HG03066 (cell line): ENCODE results near the gene TXN2.

Source experiments
- ATAC-seq: cut with Tn5 transposase; IDR thresholded peaks from one replicate; pipeline ENCODE4 v1.9.1; 2021; ENCODE audit warnings: low read depth; ENCODE audit not compliant: unreplicated experiment

Gene TXN2

DNA sequence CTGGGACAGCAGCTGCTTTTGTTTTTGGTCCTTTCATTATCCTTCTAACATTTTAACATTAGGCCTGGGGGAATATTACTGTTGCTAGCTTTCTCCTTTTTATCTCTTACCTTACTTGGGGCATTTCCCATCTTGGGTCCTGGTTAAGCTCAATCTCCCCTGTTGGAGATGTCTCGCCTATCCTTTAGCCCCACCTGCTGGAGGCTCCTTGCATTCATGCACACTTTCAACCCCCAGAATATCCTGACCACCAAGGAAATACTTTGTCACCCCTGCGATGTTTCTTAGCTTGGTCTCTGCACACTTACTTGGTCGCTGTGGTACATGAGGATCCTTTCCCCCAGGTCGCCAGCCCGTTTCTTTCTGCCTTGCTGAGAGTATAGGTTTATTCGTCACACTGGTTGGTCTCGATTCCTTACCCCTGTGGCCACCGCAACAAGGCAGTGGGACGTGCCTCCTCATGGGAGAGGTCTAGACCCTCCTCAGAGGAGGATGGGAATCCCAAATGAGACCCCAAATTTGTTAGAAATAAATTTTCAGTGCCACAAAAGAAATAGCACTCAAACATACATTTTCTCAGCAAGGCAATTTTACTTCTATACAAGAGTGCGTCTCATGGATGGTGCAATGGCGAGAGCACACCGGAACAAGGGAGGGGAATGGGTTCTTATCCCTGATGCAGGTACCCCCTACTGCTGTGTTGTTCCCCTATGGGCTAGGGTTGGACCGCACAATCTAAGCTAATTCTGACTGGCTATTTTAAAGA lies 5.4 kb upstream of the TXN2 start:
- no peak for ATAC-seq

DNA sequence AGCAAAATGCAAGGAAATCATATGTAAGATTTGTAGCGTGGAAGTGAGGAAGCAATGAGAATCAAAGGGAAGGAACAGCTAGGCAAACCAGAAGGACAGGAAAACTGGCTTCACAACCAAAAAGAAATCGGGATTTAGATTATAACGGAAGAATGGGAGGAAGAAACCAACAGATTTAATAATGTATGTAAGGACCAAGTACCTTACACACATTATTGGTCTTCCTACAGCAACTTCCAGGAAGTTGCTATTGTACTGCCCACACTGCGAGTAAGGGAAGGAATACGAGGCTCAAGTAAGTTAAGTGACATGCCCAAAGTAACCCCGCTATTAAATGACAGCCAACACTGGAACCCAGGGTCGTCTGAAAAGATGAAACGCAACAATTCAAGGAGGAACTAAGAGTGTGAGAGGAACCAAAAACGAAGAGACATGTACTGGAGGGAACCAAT lies 473 bp downstream of the TXN2 start:
- peak; percentile 38 for ATAC-seq

DNA sequence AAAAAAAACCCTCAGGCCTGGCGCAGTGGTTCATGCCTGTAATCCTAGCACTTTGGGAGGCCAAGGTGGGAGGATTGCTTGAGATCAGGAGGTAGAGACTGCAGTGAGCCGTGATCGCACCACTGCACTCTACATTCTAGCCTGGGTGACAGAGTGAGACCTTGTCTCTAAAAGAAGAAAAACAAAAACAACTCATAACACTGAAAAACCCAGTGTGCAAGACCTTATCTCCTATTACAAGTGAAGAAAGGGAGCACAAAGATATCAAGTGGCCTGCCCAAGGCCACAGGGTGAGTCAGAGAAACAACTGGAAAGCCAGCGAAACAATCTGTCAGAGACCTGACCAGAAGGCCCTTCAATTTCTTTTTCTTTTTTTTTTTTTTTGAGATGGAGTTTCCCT lies 2.5 kb downstream of the TXN2 start:
- no peak for ATAC-seq

DNA sequence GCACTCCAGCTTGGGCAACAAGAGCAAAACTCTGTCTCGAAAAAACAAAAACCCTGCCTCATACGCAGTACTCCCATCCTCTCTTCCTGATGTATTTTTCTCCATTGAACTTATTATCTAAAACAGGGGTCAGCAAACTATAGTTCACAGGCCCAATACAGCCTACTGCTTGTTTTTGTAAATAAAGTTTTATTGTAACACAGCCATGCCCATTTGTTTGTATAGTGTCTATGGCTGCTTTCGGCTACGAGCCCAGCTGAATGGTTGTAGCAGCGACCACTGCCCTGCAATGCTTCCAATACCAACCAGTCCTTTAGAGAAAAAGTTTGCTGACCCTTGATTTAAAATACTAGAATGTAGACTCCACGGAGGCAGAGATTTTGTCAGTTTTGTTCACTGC lies 6.1 kb downstream of the TXN2 start:
- no peak for ATAC-seq

DNA sequence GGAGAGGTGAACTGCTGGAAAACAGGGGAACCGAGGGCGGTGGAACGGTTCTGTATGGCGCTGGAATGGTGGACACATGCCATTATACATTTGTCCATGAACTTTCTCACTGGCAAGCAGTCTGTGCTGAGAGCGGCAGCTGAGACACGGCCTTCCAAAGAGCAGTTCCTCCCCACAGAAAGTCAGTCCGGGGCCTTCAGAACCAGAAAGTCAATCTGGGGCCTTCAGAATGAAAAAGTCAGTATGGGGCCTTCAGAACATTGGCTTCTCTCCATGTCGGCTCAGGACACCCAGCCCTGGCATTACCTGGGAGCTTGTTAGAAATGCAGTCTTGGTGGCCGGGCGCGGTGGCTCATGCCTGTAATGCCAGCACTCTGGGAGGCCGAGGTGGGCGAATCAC lies 8.8 kb downstream of the TXN2 start:
- ATAC-seq, result no peak

DNA sequence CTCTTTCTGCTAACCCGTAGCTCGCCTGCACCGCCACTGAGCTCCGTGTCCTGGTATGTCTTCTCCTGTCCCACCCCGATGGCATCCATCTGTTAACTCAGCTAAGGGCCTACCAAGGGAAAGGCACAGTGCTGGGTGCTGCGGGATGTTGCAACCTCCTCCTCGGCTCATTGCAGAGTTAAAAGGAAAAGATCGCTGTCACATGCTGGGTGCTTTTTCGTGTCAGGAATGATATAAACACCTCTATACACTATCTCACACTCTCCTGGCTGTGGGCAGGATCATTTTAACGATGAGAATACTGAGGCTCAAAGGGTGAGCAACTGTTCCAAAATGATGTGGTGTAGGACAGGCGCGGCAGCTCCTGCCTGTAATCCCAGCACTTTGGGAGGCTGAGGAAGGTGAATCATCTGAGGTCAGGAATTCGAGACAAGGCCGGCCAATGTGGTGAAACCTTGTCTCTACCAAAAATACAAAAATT lies 10.1 kb downstream of the TXN2 start:
- ATAC-seq, result no peak

DNA sequence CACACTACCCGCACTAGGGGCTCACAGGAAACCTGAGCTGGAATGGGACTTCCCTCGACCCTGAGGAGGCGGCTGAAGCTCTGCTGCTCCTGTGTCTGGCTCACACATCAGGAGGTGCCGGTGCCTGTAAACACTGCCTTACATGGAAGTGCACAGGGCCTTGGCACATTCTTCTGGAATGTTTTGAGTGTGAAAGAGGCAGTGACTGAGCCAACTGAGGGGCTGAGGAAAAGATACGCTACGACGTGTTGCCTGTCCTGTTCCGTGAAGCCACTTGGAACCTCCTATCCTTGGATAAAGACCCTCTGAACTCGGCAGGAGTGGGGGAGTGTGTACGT lies 10.5 kb downstream of the TXN2 start:
- ATAC-seq, result no peak

DNA sequence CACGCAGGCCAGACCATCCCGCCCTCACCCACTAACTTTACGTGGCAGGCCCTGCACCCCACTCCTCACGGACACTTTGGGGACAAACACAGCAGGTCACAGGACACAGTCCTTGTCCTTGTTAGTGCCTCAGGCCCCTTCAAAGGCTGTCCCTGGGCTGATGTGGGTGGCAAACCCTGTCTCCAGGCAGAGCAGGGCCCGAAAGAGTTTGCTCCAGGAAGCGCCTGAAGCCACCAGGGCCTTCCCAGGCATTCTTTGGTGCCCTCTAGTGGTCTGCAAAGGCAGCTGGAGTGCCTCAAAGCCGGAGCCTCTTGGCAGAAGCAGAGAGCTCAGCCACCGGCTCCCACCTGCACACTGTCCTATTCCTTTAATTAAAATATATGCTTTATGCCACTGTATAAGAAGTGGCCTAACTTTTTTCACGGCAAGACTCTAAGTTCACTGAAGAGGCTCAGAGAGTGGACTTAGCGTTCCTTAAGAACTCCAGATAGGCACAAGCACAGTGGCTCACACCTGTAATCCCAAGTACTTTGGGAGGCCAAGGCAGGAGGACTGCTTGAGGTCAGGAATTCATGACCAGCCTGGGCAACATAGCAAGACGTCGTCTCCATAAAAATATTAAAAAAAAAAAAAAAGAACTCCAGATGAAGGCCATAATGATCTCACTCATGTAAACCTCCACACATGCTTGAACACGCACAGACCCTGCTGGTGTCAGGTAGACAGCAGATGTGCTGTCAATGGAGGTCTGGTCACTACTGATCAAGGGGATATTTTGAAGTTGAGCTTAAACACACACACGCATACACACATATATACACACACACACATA lies 11.1 kb downstream of the TXN2 start:
- no peak for ATAC-seq

DNA sequence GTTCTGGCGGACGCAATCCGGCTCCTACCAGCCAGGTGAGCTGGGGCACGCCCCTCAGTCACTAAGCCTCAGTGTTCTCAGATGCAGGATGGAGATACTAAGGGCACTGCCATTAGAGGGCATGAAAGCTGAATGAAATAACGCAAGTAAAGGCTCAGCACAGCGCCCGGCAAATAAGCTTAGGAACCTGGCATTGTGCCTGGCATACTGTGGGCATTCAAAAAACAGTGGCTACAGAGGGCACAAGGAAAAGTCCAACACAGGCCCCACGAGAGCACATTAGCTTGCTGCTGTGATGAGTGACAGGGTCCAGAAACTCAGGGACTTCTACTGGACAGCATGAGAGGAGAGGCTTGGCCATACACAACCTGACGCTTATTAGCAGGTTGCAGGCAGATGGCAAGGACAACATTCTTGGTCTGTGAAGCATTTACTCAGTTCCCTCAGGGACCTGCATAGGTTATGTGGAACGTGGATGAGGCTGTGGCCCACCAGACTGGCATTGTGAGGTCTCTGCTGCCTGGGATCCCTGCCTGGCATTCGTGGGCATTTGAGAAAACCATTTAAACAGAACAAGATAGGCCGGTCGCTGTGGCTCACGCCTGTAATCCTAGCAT lies 12.2 kb downstream of the TXN2 start:
- no peak for ATAC-seq

DNA sequence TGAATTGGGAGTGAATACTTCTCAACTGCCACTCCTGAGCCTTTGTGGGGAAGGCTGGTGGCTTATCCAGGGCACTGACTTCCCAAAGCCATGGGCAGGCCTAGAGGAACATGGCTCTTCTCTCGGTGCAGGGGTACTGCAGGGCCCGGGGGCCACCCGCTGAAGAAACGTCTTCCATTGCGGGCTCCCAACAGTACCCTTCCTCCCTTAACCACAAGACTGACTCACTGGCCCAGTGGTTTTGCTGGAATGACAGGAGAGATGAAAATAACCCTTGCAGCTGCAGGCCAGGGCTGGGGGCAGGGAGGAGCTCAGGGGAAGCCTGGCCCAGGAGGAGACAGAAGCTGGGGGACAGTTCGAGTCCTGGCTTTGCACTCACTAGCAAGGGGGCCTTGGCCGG lies 13.5 kb downstream of the TXN2 start:
- ATAC-seq, result no peak

DNA sequence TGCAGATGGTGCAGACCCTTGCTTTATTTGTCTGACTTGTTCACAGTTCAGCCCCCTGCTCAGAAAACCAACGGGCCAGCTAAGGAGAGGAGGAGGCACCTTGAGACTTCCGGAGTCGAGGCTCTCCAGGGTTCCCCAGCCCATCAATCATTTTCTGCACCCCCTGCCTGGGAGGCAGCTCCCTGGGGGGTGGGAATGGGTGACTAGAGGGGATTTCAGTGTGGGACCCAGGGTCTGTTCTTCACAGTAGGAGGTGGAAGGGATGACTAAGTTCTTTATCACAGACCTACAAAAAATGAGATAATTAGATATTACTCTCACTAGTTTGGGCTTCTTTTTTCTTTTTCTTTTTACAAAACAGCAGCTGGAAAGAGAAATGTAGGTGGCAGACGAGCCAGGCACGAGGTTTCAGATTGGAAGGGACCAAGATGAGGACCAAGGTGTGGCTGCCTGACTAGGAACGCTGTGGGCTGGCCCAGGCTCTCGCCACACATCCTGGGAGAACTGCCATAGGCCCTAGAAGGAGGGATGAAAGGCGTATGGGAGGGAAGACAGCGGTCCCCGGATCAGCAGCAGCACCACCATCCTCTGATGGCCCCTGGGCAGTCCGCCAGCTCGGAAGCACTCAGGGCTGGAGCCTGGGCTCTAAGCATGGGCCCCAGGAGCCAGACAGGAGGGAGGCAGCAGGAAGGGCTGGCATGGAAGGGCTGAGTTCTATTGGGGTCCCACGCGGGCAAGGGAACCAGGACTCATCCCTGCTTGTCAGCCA lies 14.2 kb downstream of the TXN2 start:
- ATAC-seq, result no peak

DNA sequence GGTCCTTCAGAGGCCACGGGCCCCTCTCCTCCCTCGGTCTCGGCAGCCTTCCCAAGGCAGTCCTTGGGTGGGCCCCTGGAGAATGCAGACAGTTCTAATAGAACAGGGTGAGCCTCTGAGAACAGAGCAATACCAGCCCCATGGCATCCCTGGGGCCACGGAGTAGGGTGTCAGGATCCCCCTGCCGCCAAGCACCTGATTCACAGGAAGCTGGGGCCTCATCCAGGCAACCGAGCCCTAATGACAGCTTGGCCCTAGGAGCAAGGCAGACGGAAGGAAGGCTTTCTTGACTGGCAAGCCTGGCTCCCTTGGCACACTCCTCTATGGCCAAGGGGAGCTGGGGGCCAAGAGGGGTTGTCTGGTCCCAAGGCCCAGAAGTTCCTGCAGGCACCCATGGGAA lies 15.2 kb downstream of the TXN2 start:
- ATAC-seq, result no peak

DNA sequence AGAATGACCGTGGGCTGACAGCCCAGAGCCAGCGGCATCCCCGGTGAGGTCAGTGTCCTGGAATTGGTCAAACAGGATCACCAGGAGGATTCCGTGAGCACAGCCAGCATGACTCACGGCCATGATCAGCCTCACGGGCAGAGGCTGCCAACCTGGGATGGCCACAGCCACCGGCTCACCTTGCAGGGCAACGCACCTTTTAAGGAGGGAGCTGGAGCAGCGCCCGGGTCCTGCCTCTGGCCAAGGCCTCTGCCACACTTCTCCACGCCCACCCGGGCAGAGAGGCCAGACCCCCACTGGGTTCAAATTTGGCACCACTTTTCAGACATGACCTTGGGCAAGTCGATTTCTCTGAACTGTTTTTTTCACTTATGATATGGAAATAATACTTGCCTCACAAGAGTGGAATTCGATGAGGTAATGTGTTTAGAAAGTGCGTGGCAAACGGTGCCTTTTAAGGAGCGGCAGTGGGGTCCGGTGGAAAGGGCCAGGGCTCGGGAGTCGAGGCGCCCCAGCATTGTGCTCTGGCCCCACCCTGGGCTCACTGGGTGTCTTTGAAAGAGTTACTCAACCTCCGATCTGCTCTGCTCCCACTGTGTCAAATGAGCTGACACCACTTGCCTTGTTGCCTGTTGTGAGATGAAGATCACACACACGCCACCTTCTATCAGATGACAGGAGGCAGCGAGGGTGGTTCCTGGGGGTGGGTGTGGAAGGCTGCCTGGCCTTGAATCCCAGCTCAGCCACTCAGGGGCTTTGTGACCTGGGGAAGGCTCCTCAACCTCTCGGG lies 16.0 kb downstream of the TXN2 start:
- no peak for ATAC-seq

DNA sequence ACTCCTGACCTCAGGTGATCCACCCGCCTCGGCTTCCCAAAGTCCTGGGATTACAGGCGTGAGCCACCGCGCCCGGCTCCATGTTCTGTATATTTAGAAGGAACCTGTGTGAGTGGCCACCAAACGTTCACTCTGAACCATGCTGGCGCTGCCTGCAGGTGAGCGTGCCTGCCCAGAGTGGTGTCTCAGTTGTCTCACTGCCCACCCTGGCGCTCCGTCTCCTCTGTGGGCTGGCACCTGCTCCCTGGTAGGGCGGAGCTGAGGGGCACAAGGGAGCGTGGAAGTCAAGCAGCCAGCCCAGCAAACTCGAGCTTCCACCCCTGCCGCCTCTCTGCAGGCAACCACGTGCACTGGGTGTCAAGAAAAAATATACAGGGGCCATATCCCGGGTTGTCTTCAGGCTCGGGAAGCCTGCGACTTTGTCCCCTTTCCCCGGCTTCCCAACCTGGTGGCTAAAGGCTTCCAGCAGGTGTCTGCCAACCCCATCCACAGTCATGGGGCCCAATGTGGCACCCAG lies 16.7 kb downstream of the TXN2 start:
- no peak for ATAC-seq

DNA sequence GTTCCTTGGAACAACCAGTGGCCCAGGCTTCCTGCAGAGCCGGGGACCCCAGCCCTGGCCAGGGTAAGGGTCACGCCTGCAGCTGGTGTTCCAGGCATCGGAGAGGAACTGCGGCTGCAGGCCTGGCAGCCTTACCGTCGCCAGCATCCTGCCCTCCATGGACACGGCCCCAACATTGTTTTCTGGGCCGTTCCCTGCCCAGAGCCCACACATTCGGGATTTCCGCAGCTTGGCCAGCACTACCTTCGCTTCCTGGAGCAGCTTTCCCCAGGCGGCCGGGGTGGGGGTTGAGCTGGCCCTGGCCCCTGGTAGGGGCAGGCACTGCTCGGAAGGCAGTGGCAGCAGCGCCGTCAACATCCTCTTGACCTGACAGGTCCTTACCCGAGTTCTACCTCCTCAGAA lies 17.7 kb downstream of the TXN2 start:
- ATAC-seq, result no peak

DNA sequence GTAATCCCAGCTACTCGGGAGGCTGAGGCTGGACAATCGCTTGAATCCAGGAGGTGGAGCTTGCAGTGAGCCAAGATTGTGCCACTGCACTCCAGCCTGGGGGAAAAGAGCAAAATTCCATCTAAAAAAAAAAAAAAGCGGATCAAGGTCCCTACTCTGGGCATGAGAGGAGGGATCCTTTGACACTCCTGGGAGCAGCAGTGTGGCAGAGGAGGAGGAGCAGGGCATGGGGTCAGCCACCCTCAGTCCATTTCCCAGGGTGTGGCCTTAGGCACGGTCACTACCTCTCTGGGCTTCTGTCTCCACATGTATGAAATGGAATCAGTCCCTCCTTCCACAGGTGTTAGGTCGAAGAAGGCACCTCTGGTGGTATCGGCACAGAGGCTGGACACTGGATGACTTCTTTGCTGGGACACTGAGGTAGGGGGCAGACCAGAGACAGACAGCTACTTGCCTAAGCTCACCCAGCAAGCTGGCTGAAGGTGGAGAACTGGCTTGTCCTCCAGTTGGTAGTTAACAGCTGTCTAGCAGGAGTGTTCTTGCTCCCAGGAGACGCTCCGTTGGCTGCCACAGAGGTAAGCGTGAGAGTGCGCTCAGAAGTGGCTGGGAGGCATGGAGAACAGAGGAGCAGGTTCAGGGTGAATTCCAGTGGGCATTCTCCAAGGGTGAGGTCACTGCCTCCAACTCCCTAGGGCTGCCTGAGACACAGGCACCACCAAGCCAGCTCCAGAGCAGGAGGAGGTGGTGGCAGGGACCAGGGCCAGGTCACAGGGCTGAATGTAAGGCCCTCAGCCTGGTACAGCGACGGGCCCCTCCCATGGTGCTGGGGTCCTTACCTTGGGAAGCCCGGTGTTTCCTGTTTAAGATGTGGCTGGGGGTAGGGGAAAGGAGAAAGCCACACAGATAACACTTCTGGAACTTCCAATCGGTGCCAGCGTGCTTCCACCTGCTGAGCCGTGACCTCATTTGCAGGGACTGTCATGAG lies 19.5 kb downstream of the TXN2 start:
- ATAC-seq, result no peak

DNA sequence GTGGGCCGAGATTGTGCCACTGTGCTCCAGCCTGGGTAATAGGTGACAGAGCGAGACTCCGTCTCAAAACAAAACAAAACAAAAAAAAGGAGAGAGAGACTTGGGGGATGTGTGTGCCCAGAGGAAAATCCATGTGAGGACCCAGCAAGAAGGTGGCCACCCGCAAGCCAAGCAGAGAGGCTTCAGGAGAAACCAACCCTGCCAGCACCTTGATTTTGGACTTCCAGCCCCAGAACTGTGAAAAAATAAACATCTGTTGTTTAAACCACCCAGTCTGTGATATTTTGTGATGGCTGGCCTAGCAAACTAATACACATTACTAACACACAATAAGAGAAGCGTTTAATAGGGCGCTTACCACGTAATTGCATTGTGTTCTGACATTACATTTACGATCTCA lies 21.2 kb downstream of the TXN2 start:
- ATAC-seq, result no peak

DNA sequence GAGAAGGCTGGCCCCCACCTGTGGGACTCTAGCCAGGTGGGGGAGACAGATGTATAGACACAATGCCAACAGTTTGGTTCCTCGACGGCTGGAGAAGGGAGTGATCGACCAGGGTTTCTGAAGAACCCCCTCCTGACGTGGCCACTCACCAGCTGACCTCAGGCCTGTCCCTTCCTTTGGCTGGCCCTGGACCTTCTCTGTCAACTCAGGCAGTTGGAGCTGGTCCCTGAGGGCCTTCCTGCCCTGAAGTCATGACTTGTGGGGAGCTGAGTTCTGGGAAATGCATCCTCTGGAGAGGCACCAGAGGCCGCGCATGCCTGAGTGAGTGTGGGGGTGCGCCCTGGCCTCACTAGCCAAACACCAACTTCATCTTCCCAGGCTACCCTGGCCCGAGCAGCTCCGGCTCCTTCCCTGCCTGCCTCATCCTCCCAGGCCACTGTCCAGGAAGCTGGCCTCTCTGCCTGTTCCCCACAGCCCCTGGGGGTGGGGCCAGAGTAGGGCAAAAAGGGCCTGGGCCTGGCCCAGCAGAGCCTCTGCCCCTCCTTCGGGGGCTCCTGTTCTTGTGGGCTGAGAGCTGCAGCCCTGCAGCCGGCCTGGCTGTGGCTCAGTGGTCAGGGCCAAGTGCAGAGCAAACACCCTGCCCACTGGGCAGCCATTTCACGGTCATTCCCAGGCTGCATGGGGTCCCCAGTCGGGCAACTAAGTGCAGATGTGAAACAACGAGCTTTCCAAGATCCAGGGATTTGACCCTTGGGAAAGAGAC lies 23.6 kb downstream of the TXN2 start:
- ATAC-seq, result no peak
